Stimulated activated effector memory CD8-positive, alpha-beta T cell treated with anti-CD3 and anti-CD28 coated beads, Interleukin-12 subunit alpha, Interleukin-12 subunit beta, amount 100 ng/mL, for 72 hours (primary cell): ENCODE data around the gene GRAMD2A.

Source experiments
- ATAC-seq: fragments of 150-1000 bp; cut with Tn5 transposase; 2 replicates; pipeline ENCODE4 v1.10.0; 2021
- DNase-seq, 2 donors: peaks; one replicate each; pipeline ENCODE4 v3.0.0; 2021 to 2022; ENCODE audit warnings: low spot score in 2 of 2
- H3K27ac Mint-ChIP-seq: one replicate; pipeline ENCODE4 v1.8.0; 2022; ENCODE audit warnings: mild to moderate bottlenecking, mixed read lengths
- H3K36me3 Mint-ChIP-seq: one replicate; pipeline ENCODE4 v1.8.0; 2022; ENCODE audit warnings: mild to moderate bottlenecking, mixed read lengths
- H3K4me1 Mint-ChIP-seq: one replicate; pipeline ENCODE4 v1.8.0; 2022; ENCODE audit warnings: mixed read lengths
- H3K4me3 Mint-ChIP-seq: one replicate; pipeline ENCODE4 v1.8.0; 2022; ENCODE audit warnings: mild to moderate bottlenecking, mixed read lengths
- H3K9me3 Mint-ChIP-seq: one replicate; pipeline ENCODE4 v1.8.0; 2022; ENCODE audit warnings: mixed read lengths

The GRAMD2A gene

DNA sequence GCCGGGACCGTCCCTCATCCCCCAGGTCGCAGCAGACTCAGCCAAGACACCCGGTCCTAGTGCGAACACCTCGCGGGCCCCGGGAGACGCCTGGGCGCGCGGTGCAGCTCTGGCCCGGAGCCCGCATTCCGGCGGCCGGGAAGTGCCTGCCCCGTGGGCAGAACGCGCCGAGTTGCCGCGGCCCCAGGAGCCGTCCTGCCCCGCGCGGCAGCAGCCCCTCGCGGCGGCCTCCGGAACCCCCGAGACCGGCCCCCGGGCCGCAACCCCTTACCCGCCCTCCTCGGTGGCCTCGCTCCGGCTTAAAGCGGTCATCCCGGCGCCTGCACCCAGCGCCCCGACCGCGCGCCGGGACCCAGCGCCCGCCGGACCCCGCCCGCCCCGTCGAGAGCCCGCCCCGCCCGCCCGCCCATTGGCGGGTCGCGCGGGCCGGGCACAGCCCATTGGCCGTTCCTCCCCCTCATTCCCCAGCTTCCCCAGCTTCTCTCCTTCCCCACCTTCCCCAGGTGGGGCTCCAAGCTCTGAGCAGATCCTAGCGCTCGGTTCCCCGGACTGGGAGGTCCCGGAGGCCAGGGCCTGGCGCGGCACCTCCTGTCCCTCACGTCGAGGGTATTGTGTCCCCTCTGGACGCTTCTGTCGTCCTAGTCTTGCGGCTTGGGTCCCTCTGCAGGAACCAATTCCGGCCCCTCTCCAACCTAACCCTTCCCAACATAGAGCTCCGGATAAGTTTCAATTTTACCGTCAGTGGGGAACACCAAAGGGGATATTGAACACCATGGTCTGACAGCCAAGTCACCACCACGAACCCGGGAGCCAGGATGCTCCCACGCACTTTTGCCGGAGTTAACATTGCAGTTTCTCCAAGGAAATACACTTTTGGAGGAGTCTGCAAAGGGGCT lies at the start of gene GRAMD2A:
Gene GRAMD2A (minus strand): TSS at position 328 of the 896 bp plus-strand sequence.
- H3K36me3 Mint-ChIP-seq = peaks cover 69% of the 10 kb centered on the region
- no peaks in the 10 kb centered on the region for H3K9me3 Mint-ChIP-seq
- ATAC-seq (peak; percentile 56), DNase-seq (peak in 1 of 2 donors; percentile 32)
- peak within 1 kb of the TSS; percentile 95 for H3K27ac Mint-ChIP-seq
- peak within 1 kb of the TSS; percentile 67 for H3K4me3 Mint-ChIP-seq
- peaks cover 27% of the 10 kb centered on the region for H3K4me1 Mint-ChIP-seq

DNA sequence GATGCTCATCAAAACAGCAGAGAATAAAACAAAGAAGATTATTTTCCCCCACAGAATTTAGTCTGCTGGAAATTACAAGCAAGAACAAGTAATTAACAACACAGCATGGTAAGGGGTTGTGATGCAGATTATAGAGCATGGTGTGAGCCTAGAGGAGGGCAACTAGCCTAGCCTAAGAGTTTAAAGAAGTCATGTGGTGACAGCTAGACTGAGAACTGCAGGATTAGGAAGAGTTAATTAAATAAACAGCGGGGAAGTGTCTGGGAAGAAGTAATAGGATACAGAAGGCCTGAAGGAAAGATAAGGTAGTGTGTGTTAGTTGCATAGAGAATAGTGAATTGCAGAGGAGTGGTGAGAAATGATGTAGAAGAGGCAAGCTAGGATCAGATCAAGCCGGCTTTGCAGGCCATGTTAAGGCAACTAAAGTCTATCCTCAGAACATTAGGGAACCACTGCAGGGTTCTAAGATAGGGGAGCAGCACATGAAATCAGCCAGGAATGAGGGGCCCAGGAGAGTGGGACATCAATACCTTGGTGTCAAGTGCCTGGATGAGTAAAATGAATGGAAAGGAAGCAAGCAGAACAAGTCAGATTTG lies 45.3 kb upstream of the GRAMD2A start:
- no peak for ATAC-seq
- peak overlapping the region; percentile 66 for H3K27ac Mint-ChIP-seq

DNA sequence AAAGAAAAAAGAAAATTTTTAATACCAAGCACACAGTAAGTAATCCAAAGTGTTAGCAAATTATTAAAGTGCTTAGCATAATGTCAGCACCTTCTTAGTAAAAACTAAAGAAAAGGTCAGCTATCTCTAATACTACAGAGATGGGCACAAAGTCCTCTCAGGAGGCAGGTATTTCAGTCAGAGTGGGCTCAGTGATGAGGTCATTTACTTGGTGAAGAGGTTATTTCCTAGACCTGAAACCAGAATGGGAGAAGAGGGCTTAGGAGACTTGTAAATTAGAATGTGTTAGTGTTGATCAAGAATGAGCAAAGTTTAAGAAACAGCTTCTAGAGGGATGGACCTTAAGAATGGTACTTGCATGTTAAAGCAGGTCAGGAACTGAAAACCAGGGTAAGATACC lies 42.1 kb upstream of the GRAMD2A start:
- no peak overlapping the region for H3K27ac Mint-ChIP-seq
- ATAC-seq (no peak), DNase-seq (no peak)
- peaks cover 31% of the 10 kb centered on the region for H3K4me1 Mint-ChIP-seq
- H3K36me3 Mint-ChIP-seq = peaks cover 50% of the 10 kb centered on the region
- no peaks in the 10 kb centered on the region for H3K9me3 Mint-ChIP-seq
- H3K4me3 Mint-ChIP-seq = no peak overlapping the region

More for the DNA sequence above, 45.3 kb upstream of the GRAMD2A start:
- DNase-seq = no peak
- Mint-ChIP-seq H3K4me1 (peaks cover 13% of the 10 kb centered on the region), H3K36me3 (peaks cover 72% of the 10 kb centered on the region), H3K4me3 (no peak overlapping the region), H3K9me3 (no peaks in the 10 kb centered on the region)

DNA sequence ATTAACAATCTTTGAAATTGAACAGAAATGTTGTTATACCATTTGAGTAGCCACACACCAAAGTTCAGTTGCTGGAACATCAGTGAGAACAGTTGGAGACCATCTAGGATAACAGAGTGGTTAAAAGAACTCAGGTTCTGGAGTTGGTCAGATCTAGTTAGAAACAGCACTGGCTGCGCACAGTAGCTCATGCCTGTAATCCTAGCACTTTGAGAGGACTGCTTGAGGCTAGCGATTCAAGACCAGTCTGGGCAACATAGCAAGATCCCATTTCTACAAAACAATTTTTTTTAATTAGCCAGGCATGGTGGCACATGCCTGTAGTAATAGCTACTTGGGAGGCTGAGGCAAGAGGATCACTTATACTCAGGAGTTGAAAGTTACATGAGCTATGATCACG lies 41.0 kb upstream of the GRAMD2A start:
- Mint-ChIP-seq H3K9me3 (no peaks in the 10 kb centered on the region), H3K4me3 (no peak overlapping the region), H3K36me3 (peaks cover 50% of the 10 kb centered on the region), H3K27ac (peak overlapping the region; percentile 96), H3K4me1 (peaks cover 29% of the 10 kb centered on the region)
- no peak for DNase-seq
- no peak for ATAC-seq

DNA sequence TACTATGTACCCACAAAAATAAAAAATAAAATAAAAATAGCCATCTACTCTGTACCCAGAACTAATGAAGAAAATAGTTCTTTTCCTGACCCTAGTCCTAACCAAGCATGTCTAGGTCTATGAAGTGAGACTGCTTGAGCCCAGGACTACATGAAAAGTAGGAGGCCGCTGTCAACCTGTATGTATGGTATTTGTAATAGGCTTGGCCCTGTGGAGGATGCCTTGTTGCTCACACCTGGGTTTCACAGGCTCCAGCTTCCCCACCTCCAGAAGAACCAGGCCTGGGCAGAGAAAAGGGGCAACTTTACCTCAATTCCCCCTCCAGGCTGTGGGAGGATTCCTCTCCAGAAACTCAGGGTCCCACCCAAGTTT lies 40.3 kb upstream of the GRAMD2A start:
- H3K27ac Mint-ChIP-seq = peak overlapping the region; percentile 96
- H3K9me3 Mint-ChIP-seq = no peaks in the 10 kb centered on the region
- peaks cover 50% of the 10 kb centered on the region for H3K36me3 Mint-ChIP-seq
- DNase-seq = no peak
- H3K4me3 Mint-ChIP-seq = peak overlapping the region; percentile 69
- peaks cover 29% of the 10 kb centered on the region for H3K4me1 Mint-ChIP-seq
- peak; percentile 36 for ATAC-seq

DNA sequence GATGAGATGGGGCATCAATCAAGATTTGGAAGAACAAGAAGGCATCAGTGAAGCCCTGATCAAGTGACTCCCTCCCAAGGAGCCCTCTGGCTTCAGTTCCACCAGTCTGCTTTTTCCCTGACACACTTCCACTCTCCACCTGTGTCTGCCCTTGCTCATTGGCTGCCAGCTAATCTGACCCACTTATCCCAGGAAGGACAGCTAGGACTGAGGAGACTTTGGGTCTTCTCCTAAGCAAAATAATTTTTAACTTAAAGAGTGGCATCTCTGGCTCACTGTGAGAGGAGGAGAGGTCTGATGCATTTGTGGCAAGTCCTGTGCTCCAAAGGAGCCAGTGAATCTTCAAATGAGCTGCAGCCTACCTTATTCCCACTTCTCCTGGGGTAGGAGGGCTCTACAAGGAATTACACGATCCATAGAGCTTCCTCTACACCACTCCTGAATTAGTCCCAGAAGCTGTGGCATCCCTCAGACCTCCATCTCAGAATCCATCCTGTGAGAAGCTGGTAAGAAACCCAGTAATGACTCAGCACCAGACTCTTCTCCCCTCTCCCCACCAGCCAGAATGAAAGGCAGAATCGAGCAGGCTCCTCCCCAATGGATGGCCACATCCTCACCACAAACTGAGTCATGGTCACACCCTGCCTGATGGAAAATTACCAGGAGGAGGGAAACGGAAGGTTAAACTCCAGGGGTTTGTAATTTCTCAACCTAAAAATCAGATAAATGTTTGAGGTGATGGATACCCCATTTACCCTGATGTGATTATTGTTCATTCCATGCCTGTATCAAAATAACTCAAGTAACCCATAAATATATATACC lies 39.7 kb upstream of the GRAMD2A start:
- ATAC-seq (peak; percentile 98), DNase-seq (peak; percentile 55 to 90)
- Mint-ChIP-seq H3K9me3 (no peaks in the 10 kb centered on the region), H3K36me3 (peaks cover 51% of the 10 kb centered on the region), H3K4me1 (peaks cover 34% of the 10 kb centered on the region), H3K27ac (peak overlapping the region; percentile 96), H3K4me3 (peak overlapping the region; percentile 69)

DNA sequence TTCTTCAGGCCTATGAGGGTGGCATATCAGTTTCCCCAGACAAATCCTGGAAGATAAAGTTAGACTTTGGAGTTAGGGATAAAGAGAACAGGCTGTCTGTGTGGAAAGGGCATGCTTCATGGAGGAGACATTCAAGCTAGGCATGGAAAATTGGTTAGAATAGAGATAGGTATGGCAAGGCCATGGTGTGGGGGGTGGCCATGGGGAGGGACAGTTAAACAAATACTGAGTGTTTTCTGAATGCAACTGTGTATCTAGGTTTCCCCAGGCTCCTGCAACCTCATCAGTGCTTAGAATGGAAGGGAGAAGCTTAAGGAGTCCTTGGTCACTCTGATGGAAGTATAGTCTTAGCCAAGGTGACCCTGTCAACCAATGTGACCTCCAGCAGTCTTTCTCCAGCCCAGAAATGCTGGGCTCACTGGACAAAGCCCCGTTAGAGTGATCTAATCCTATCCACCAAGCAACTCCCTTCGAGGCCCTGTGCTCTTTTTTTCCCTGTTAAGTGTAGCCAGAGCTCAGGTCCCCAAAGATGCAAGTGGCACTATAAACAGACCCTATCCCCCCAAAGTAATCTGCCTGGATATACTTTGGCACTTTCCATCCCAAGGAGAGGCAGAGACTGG lies 38.9 kb upstream of the GRAMD2A start:
- H3K4me3 Mint-ChIP-seq = peak overlapping the region; percentile 69
- no peaks in the 10 kb centered on the region for H3K9me3 Mint-ChIP-seq
- peak overlapping the region; percentile 96 for H3K27ac Mint-ChIP-seq
- DNase-seq = no peak
- peaks cover 38% of the 10 kb centered on the region for H3K4me1 Mint-ChIP-seq
- peaks cover 48% of the 10 kb centered on the region for H3K36me3 Mint-ChIP-seq
- ATAC-seq = no peak

DNA sequence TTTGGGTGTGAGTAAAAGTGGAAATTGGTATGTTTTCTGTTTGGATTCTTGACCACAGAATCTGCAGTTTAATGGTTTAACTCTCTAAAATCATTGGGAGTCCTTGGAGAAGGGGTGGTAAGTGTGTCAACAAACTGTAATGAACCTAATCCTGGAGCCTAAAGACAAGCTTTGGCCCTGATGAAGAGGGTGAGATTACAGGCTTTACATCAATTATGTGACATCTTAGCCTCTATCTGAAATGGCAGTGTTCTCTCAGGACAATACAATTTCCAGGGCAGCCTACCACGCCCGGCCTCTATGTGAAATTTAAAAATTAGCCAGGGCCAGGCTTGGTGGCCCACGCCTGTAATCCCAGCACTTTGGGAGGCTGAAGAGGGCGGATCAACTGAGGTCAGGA lies 37.7 kb upstream of the GRAMD2A start:
- Mint-ChIP-seq H3K9me3 (no peaks in the 10 kb centered on the region), H3K4me3 (no peak overlapping the region), H3K4me1 (peaks cover 38% of the 10 kb centered on the region), H3K36me3 (peaks cover 48% of the 10 kb centered on the region), H3K27ac (no peak overlapping the region)
- ATAC-seq (no peak), DNase-seq (no peak)

DNA sequence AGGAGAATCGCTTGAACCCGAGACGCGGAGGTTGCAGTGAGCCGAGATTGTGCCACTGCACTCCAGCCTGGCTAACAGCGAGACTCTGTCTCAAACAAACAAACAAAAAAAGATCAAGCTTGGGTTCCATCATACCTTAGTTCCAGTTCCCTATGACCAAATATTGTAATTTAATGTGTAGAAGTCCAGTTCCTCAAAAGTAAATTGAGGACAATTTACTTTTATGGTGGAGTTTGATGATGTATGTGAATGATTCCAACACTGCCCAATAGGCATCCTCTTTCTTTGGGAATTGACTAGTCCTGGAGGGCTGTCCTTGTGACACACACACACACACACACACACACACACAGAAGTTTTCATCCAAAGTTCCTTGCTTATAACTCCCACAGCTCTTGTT lies 36.2 kb upstream of the GRAMD2A start:
- H3K27ac Mint-ChIP-seq = no peak overlapping the region
- no peak for ATAC-seq
- H3K4me1 Mint-ChIP-seq = peaks cover 35% of the 10 kb centered on the region
- peaks cover 52% of the 10 kb centered on the region for H3K36me3 Mint-ChIP-seq
- DNase-seq = no peak
- no peaks in the 10 kb centered on the region for H3K9me3 Mint-ChIP-seq
- no peak overlapping the region for H3K4me3 Mint-ChIP-seq

DNA sequence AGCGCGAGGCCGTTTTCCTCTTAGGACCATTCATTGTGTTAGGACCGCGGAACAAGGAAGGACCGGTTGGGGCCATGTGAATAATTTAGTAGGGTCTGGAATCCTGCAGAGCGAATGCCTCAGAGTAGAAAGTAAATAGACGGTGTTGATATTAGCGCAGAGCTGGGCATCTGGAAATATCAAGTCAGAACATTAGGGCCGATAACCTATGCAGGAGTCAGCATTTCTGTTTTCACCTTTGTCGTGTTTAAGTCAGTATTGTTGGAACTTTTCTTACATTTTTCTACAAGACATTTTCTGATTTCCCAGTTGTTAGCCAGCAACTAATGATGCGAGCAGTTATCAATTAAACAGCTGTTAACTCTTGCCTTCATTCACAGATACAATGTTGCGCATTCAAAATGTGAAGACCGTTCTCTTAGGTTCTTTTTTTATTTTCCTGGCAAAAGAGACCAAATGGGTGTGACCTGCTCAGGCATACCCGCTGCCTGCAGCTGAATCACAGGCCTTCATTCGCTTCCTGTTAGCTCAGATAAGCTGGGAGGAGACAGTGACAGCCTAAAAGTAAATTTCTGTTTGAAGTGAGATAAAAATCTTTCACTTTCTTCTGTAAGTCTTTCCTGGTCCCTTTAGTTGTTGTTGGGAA lies 34.4 kb upstream of the GRAMD2A start:
- Mint-ChIP-seq H3K4me1 (peaks cover 39% of the 10 kb centered on the region), H3K36me3 (peaks cover 60% of the 10 kb centered on the region), H3K4me3 (peak overlapping the region; percentile 99), H3K27ac (peak overlapping the region; percentile 99), H3K9me3 (no peaks in the 10 kb centered on the region)
- DNase-seq (no peak), ATAC-seq (no peak)

DNA sequence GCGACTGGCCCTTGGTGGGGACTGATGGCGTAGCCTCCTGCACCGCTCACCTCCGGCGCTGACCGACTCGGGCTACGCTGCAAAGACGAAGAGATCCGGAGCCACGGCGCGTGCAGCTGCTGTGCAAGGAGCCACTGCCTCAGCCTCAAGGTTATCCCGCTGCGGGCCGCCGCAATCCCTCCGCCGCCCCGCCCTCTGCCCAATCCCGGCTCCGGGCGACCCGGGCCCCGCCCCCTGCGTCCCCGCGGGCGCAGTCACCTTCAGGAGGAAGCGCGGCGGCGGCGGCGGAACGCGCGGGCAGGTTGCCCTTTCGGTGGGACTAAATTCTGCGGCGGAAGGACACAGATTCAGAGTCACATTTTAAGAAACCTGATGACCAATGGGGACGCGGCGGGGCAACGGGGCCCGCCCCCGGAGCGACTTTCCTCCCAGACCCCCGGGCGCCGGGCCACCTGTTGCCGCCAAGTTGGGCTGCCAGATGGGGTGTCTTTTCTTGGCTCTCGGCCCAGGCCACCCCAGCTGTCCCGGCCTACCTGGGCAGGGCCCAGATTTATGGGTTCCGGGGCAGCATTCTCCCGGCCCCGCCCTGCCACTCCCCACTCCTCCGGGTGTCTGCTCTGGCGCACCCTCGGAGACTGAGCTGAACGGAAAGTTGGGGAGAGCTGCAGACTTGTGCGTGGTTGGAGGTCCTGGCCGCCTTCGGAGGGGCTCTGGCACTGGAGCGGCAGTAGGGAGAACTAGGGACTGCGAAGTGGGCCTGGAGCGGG lies 33.7 kb upstream of the GRAMD2A start, which contains the start of gene PKM:
Gene PKM (minus strand): TSS at position 125 of the 767 bp plus-strand sequence. CDS start 12,093 bp downstream, outside the sequence.
- peak within 1 kb of the TSS; percentile 99 for H3K27ac Mint-ChIP-seq
- peaks cover 67% of the 10 kb centered on the region for H3K36me3 Mint-ChIP-seq
- DNase-seq (peak; percentile 96 to 99), ATAC-seq (peak; percentile 62)
- no peaks in the 10 kb centered on the region for H3K9me3 Mint-ChIP-seq
- H3K4me3 Mint-ChIP-seq = peak within 1 kb of the TSS; percentile 99
- peaks cover 37% of the 10 kb centered on the region for H3K4me1 Mint-ChIP-seq

DNA sequence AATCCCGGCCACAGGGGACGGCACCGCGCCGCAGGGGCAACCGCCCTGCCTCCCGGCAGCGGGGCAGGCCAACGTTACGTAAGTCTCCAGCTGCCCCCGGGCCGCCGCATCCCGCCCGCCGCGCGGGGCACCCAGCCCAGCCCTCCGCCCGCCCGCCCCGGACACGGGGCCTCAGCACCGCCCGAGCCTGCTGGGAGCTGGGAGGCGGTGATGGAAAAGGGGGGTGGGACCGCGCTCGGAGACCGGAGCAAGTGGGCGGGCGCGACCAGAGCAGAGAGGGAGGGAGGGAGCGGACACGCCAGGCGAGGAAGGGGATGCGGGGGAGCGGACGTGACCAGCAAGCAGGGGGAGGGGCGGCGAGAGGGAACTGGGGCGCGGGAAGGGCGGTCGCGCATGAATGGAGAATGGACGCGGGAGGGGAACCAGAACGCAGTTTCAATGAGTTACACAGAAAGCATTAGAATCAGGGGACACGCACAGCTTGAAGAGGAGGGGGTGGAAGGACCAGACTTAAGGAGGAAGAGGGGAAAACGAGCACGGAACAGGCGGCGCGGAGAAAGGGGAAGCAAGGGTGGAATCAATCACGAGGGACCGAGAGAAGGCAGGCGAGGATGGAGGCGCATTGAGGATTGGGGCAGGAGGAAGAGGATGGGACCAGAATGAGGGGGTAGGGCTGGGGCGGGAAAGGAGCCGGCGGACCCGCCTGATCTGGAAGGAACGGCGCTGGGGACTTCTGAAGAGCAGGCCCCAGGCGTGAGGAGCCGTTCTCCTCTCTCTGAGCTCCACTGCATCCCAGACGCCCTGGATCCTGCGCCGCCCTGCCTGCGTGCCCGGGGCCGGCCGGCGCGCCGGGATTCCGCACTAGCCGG lies 32.8 kb upstream of the GRAMD2A start:
- Mint-ChIP-seq H3K27ac (peak overlapping the region; percentile 99), H3K9me3 (no peaks in the 10 kb centered on the region), H3K4me1 (peaks cover 41% of the 10 kb centered on the region), H3K4me3 (peak overlapping the region; percentile 99), H3K36me3 (peaks cover 76% of the 10 kb centered on the region)
- DNase-seq (peak; percentile 65 to 91), ATAC-seq (peak; percentile 1)

DNA sequence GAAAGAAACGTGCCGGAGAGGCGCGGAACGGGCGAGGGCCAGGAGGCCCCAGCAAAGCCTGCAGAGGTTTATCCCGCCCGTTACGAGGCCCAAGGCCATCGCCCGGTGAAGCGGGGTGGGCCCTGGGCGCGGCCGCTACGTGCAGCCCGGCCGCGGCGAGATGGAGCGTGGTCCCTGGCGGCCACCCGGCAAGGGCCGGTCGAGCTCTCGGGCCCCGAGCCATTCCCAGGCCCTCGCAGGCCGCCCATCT lies 32.3 kb upstream of the GRAMD2A start:
- H3K36me3 Mint-ChIP-seq = peaks cover 81% of the 10 kb centered on the region
- DNase-seq (no peak), ATAC-seq (no peak)
- peaks cover 44% of the 10 kb centered on the region for H3K4me1 Mint-ChIP-seq
- no peaks in the 10 kb centered on the region for H3K9me3 Mint-ChIP-seq
- peak overlapping the region; percentile 99 for H3K27ac Mint-ChIP-seq
- peak overlapping the region; percentile 99 for H3K4me3 Mint-ChIP-seq
